Tibial nerve (tissue), 4 donors: ENCODE results near the gene SNX25. TPM values are rescaled to one million over a fixed set of nuclear protein-coding genes. Genes with fewer than 3 reads are reported as not detected.

Experiments
- DNase-seq, 2 donors: peaks; one replicate each; pipeline ENCODE4 v3.0.0-alpha.2; 2019; ENCODE audit warnings: low spot score in 2 of 2
- H3K27ac ChIP-seq, 4 donors: fragments of 200-600 bp; sonication (generic) in 3 of 4; one replicate each; pipeline ENCODE4 v1.5.1; 2017 to 2019; ENCODE audit warnings: mild to moderate bottlenecking in 1 of 4
- H3K27me3 ChIP-seq, 2 donors: fragments of 200-600 bp; sonication (generic) in 1 of 2; one replicate each; pipeline versions ENCODE4 v1.5.1 to v1.6.0; 2017 to 2019
- H3K36me3 ChIP-seq, 3 donors: fragments of 200-600 bp; sonication (generic); one replicate each; pipeline ENCODE4 v1.5.1; 2018 to 2019
- H3K4me1 ChIP-seq, 4 donors: fragments of 200-600 bp; sonication (generic) in 3 of 4; one replicate each; pipeline ENCODE4 v1.5.1; 2017 to 2019
- H3K4me3 ChIP-seq, 4 donors: fragments of 200-600 bp; sonication (generic) in 3 of 4; one replicate each; pipeline ENCODE4 v1.5.1; 2017 to 2019; ENCODE audit warnings: mild to moderate bottlenecking in 1 of 4, moderate library complexity in 1 of 4
- H3K9me3 ChIP-seq, 4 donors: fragments of 200-600 bp; sonication (generic) in 3 of 4; one replicate each; pipeline ENCODE4 v1.5.1; 2017 to 2019
- CTCF ChIP-seq, 5 experiments: fragments of 200-600 bp in 3 of 5; fragments of 450-650 bp in 2 of 5; sonication (generic) in 3 of 5; IDR thresholded peaks; one replicate each; pipeline ENCODE4 v1.5.1; 2016 to 2019; ENCODE audit warnings: antibody characterized with exemption in 5 of 5, mild to moderate bottlenecking in 3 of 5, moderate library complexity in 2 of 5
- EP300 ChIP-seq, 2 donors: sonication (generic); formaldehyde crosslinking; IDR thresholded peaks; one replicate each; pipeline ENCODE4 v1.6.1; 2017; ENCODE audit warnings: antibody characterized with exemption in 2 of 2, mild to moderate bottlenecking in 1 of 2
- POLR2A ChIP-seq, 2 donors: fragments of 450-650 bp; IDR thresholded peaks; one replicate each; pipeline ENCODE4 v1.6.1; 2017; ENCODE audit warnings: antibody characterized with exemption in 2 of 2, mild to moderate bottlenecking in 2 of 2, moderate library complexity in 2 of 2
- WGBS, 2 donors: methylation state at CpG; one replicate each; pipeline ENCODE4 v1.1.5; 2018; 5-methylcytosine and 5-hydroxymethylcytosine counted together
- total RNA-seq, 4 donors: library from RNA; depleted of rRNA; stranded (reverse); fragments of >200 nt; gene quantifications; one replicate each; pipeline ENCODE4 v1.1.0, GENCODE V29; 2016

The SNX25 gene
- total RNA-seq, 4 donors from 2014 or later: 17.7 to 29.4 (median 23.5) TPM

DNA sequence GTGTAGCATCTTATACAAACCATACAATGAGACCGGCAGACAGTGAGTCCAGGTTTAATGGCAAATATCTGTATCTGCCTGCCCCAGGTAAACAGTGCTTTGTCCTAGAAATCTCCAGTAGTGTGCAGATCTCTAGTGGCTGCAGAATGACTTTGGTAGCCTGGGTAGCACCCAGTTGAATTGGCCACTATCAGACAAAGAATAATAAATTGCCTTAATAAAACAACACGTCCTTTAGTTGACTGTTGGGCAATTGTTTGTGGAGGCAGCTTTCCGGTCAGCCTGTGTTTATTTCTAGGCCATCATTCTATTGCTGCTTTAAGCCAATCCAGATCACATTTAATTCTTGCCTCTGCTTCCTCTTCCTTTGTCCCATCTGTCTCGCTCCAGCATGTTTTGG, 52.5 kb downstream of the SNX25 start:
- Histone ChIP-seq H3K27ac (no peak overlapping the region), H3K36me3 (peaks cover 0 to 4% (median 0%) of the 10 kb centered on the region in 3 donors), H3K4me1 (peaks cover 0 to 9% (median 0%) of the 10 kb centered on the region in 4 donors), H3K9me3 (no peaks in the 10 kb centered on the region), H3K4me3 (no peak overlapping the region), H3K27me3 (no peaks in the 10 kb centered on the region)
- no peak for DNase-seq
- 52 to 67% methylated on average over 4 of the region's 4 CpGs for WGBS, 2 donors
- TF ChIP-seq POLR2A (IDR thresholded peaks at IDR 0.05) (no peak), CTCF (IDR thresholded peaks at IDR 0.05) (no peak), EP300 (IDR thresholded peaks at IDR 0.05) (no peak)

GRCh38 chr4:185263419-185263818, 54.0 kb downstream of the SNX25 start:
- Histone ChIP-seq H3K27me3 (no peaks in the 10 kb centered on the region), H3K4me3 (no peak overlapping the region), H3K27ac (no peak overlapping the region), H3K36me3 (peaks cover 0 to 17% (median 0%) of the 10 kb centered on the region in 3 donors), H3K4me1 (peaks cover 0 to 7% (median 0%) of the 10 kb centered on the region in 4 donors), H3K9me3 (no peaks in the 10 kb centered on the region)
- no peak for TF ChIP-seq POLR2A (IDR thresholded peaks at IDR 0.05)
- TF ChIP-seq EP300 (IDR thresholded peaks at IDR 0.05): no peak
- no peak for TF ChIP-seq CTCF (IDR thresholded peaks at IDR 0.05)
- 88 to 92% methylated on average over 2 of the region's 2 CpGs for WGBS, 2 donors
- DNase-seq: no peak

GRCh38 chr4:185265942-185266341, 56.5 kb downstream of the SNX25 start:
- TF ChIP-seq CTCF (IDR thresholded peaks at IDR 0.05): no peak
- TF ChIP-seq EP300 (IDR thresholded peaks at IDR 0.05): no peak
- no peak for TF ChIP-seq POLR2A (IDR thresholded peaks at IDR 0.05)
- H3K4me3 ChIP-seq: no peak overlapping the region
- no peaks in the 10 kb centered on the region for H3K27me3 ChIP-seq
- H3K27ac ChIP-seq: no peak overlapping the region
- no peaks in the 10 kb centered on the region for H3K4me1 ChIP-seq
- peaks cover 0 to 33% (median 0%) of the 10 kb centered on the region in 3 donors for H3K36me3 ChIP-seq
- 33 to 35% methylated on average over 1 of the region's 1 CpG for WGBS, 2 donors
- DNase-seq: no peak
- no peaks in the 10 kb centered on the region for H3K9me3 ChIP-seq

DNA sequence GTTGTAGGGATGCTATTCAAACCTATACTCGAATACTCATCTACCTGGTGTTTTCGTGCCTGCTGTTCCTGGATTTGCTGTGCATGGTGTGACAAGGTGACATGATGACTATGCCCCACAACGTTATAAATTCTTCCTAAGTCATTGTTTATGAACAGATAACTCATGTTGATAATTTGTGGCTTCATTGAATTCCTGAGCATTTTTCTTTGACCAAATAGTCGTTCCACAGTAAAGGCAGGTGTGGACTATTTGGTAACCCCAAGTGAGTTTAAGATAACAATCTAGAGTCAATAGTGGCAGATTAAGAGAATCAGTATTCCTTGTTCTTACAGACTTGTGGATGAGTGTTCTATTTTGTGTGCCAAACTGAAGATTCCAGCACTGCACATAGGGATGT, 59.9 kb downstream of the SNX25 start:
- WGBS, 2 donors: 80 to 82% methylated on average over 4 of the region's 4 CpGs

GRCh38 chr4:185270037-185270436, 60.6 kb downstream of the SNX25 start:
- Histone ChIP-seq H3K4me1 (no peaks in the 10 kb centered on the region), H3K27me3 (no peaks in the 10 kb centered on the region), H3K4me3 (no peak overlapping the region), H3K9me3 (no peaks in the 10 kb centered on the region), H3K27ac (no peak overlapping the region), H3K36me3 (peaks cover 0 to 42% (median 0%) of the 10 kb centered on the region in 3 donors)
- WGBS, 2 donors: 85 to 88% methylated on average over 5 of the region's 5 CpGs
- TF ChIP-seq EP300 (IDR thresholded peaks at IDR 0.05): no peak
- no peak for TF ChIP-seq CTCF (IDR thresholded peaks at IDR 0.05)
- TF ChIP-seq POLR2A (IDR thresholded peaks at IDR 0.05): no peak
- no peak for DNase-seq

More for the DNA sequence above, 59.9 kb downstream of the SNX25 start:
- no peak overlapping the region for H3K27ac ChIP-seq
- TF ChIP-seq POLR2A (IDR thresholded peaks at IDR 0.05) (no peak), CTCF (IDR thresholded peaks at IDR 0.05) (no peak), EP300 (IDR thresholded peaks at IDR 0.05) (no peak)
- peaks cover 0 to 42% (median 0%) of the 10 kb centered on the region in 3 donors for H3K36me3 ChIP-seq
- H3K4me1 ChIP-seq: no peaks in the 10 kb centered on the region
- no peaks in the 10 kb centered on the region for H3K9me3 ChIP-seq
- H3K27me3 ChIP-seq: no peaks in the 10 kb centered on the region
- no peak for DNase-seq
- H3K4me3 ChIP-seq: no peak overlapping the region
